Measurements from ENCODE around the gene TFCP2.
"Not testable (repeated sequence)": the region's sequence is repeated elsewhere in the genome, so short reads cannot be mapped to it uniquely, and the experiment has no call there.

Gene TFCP2

GRCh38 chr12:51172515-51173431 lies at the start of gene TFCP2:
Gene TFCP2, minus strand, starts transcription at chr12:51173135. Its CDS starts 713 bp downstream, at chr12:51172422.
- peak; percentile 93 for DNase-seq

- no peak for DNase-seq
Measured at GRCh38 chr12:51222461-51222860, 49.5 kb upstream of the TFCP2 start.

GRCh38 chr12:51219857-51220256 lies 46.9 kb upstream of the TFCP2 start:
- not testable (repeated sequence) for DNase-seq

- no peak for DNase-seq
Measured at GRCh38 chr12:51219322-51219721, 46.4 kb upstream of the TFCP2 start.

- DNase-seq, result no peak
Measured at GRCh38 chr12:51218607-51219161, 45.7 kb upstream of the TFCP2 start.

GRCh38 chr12:51217968-51218606 lies 45.2 kb upstream of the TFCP2 start, which contains the start of gene POU6F1:
Gene POU6F1, minus strand, starts transcription at chr12:51218062. Its CDS starts 11,226 bp downstream, at chr12:51206836.
- DNase-seq, result peak; percentile 56

- peak; percentile 46 for DNase-seq
Measured at GRCh38 chr12:51217133-51217967, 44.4 kb upstream of the TFCP2 start.

GRCh38 chr12:51216642-51217041 lies 43.7 kb upstream of the TFCP2 start:
- DNase-seq, result no peak

GRCh38 chr12:51214895-51215294 lies 42.0 kb upstream of the TFCP2 start:
- DNase-seq, result no peak

- DNase-seq, result no peak
Measured at GRCh38 chr12:51210690-51211395, 37.9 kb upstream of the TFCP2 start.

GRCh38 chr12:51209259-51209658 lies 36.3 kb upstream of the TFCP2 start:
- DNase-seq, result no peak

- no peak for DNase-seq
Measured at GRCh38 chr12:51208016-51208660, 35.2 kb upstream of the TFCP2 start.

GRCh38 chr12:51205350-51205749 lies 32.4 kb upstream of the TFCP2 start:
- DNase-seq, result no peak

GRCh38 chr12:51202718-51203117 lies 29.8 kb upstream of the TFCP2 start:
- no peak for DNase-seq

GRCh38 chr12:51200806-51201205 lies 27.9 kb upstream of the TFCP2 start:
- no peak for DNase-seq

- no peak for DNase-seq
Measured at GRCh38 chr12:51200156-51200555, 27.2 kb upstream of the TFCP2 start.

- DNase-seq, result no peak
Measured at GRCh38 chr12:51199366-51199945, 26.5 kb upstream of the TFCP2 start.

- DNase-seq, result no peak
Measured at GRCh38 chr12:51198568-51199365, 25.8 kb upstream of the TFCP2 start.

GRCh38 chr12:51197736-51198567 lies 25.0 kb upstream of the TFCP2 start:
- no peak for DNase-seq
